Muscle layer of colon (tissue), 2 donors: ENCODE data around the gene COL8A2.
A peak's percentile ranks its signal among the peaks of the same experiment; 100 is the strongest.

Experiments
- H3K27ac ChIP-seq: one replicate; pipeline ENCODE4 v1.7.0; 2013; ENCODE audit warnings: low read depth, mild to moderate bottlenecking, low read length, moderate library complexity
- H3K27me3 ChIP-seq, 2 donors: one replicate each; pipeline ENCODE4 v1.7.0; 2013; ENCODE audit warnings: low read length in 2 of 2, mild to moderate bottlenecking in 2 of 2; ENCODE audit not compliant: insufficient read depth in 2 of 2, control insufficient read depth in 1 of 2
- H3K36me3 ChIP-seq: one replicate; pipeline ENCODE4 v1.7.0; 2013; ENCODE audit warnings: mild to moderate bottlenecking, low read length; ENCODE audit not compliant: insufficient read depth
- H3K4me1 ChIP-seq: one replicate; pipeline ENCODE4 v1.7.0; 2013; ENCODE audit warnings: mild to moderate bottlenecking, low read length; ENCODE audit not compliant: insufficient read depth
- H3K4me3 ChIP-seq, 2 donors: one replicate each; pipeline ENCODE4 v1.7.0; 2013; ENCODE audit warnings: low read length in 2 of 2, low read depth in 1 of 2, mild to moderate bottlenecking in 1 of 2, moderate library complexity in 1 of 2
- H3K9ac ChIP-seq: one replicate; pipeline ENCODE4 v1.7.0; 2013; ENCODE audit warnings: low read length
- H3K9me3 ChIP-seq: one replicate; pipeline ENCODE4 v1.7.0; 2013; ENCODE audit warnings: mild to moderate bottlenecking, low read length
- donor health status: abdominal sarcoma.
- donor health status: Adenocarcinoma of cecum.

COL8A2 gene

DNA sequence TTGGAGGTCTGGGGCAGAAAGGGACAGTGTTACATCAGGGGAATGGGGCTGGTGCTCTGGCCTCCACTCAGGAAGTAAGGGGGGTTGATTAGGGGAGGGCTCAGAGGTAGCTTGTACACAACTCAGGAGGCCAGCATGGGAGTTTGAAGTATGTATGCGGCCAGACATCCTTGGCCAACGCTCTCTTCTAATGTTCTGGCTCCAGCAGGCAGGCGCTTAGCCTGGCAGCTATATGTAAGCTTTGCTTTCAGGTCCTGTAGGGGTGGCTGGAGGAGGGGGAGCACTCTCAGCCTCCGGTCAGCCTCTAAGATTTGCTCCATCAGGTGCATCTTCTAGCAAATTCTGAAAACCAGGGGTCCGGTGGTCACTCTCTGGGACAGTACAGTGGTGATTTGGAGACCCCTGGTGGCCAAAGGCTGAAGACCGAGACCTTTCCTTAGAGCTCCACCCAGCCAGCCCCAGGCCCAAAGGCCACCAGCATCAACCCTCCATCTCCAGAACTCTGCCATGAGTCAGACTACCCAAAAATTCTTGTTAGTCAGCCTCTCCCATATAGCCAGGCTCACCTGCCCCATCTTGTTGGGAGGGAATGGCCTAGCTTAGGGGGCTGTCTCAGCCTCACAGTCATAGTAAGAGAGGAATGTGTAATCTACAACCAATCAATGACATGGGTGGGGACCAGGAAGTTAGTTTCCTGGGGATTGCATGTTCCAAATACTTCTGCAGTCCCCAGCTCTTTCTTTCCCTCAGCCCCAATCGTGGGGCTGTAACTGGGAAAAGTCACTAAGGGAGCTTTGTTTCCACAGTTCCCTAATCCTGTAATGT, 9.7 kb upstream of the COL8A2 start:
- H3K4me3 ChIP-seq: no peak overlapping the region
- H3K9me3 ChIP-seq: no peaks in the 10 kb centered on the region
- no peak overlapping the region for H3K9ac ChIP-seq
- H3K27me3 ChIP-seq: no peaks in the 10 kb centered on the region
- peak overlapping the region; percentile 65 for H3K27ac ChIP-seq
- peaks cover 31% of the 10 kb centered on the region for H3K36me3 ChIP-seq
- H3K4me1 ChIP-seq: peaks cover 43% of the 10 kb centered on the region

DNA sequence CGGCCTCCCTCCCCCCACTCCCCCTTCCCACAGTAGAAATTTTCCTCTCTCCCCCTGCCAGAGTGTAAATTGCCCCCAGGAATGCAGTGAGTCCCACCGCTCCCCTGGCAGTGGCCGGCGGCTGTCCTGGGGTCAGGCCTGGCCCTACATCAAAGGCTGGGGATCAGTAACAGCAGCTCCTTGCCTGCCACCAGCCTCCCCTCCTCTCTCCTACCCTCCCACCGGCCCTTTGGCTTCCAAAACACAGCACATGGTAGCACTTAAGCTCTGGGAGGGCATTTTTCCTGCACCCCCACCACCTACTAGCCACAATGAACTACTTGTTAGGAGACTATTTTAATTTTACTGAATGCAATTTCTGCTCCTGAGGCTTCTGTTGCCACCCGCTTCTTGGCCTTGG, 9.0 kb upstream of the COL8A2 start:
- no peak overlapping the region for H3K4me3 ChIP-seq
- no peaks in the 10 kb centered on the region for H3K9me3 ChIP-seq
- peaks cover 25% of the 10 kb centered on the region for H3K36me3 ChIP-seq
- no peak overlapping the region for H3K9ac ChIP-seq
- no peaks in the 10 kb centered on the region for H3K27me3 ChIP-seq
- H3K27ac ChIP-seq: no peak overlapping the region
- peaks cover 39% of the 10 kb centered on the region for H3K4me1 ChIP-seq

DNA sequence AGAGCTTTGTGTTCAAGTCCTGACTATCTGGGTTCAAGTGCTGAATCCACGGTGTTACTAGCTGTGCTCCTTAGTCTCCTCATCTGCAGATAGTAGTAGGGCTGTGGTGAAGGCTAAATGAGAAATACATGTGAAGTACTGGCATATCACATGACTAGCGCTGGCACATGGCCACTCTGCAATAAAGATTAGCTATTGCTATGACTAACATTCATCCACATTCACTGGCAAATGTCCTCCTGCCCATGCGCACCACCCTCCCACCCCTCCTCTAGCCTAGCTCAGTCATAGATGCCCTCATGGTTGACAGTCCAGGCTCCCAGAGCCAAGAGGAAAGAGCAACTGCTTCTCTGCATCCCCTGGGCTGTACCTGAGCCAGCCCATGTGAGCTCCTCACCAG, 8.5 kb upstream of the COL8A2 start:
- H3K27me3 ChIP-seq: no peaks in the 10 kb centered on the region
- no peaks in the 10 kb centered on the region for H3K9me3 ChIP-seq
- H3K9ac ChIP-seq: no peak overlapping the region
- no peak overlapping the region for H3K27ac ChIP-seq
- peaks cover 39% of the 10 kb centered on the region for H3K4me1 ChIP-seq
- H3K36me3 ChIP-seq: peaks cover 23% of the 10 kb centered on the region
- no peak overlapping the region for H3K4me3 ChIP-seq

DNA sequence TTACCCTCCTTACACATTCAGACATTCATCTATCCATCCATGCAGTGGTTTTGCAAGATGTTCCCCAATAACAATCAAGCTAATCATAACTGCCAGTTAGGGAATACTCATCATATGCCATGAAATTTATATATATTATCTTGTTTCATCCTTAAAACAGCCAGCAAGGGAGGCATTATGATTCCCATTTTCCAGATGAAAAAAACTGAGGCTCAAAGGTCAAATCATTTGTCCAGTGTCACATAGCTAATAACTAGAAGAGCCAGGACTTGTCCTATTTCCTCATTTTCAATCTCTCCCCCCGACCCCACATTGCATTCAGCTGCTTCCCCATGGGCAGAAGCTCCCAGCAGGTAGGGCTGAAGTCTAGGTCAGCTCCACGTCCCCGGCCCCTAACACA, 7.0 kb upstream of the COL8A2 start:
- Histone ChIP-seq H3K9me3 (no peaks in the 10 kb centered on the region), H3K9ac (no peak overlapping the region), H3K4me3 (no peak overlapping the region), H3K27ac (no peak overlapping the region), H3K36me3 (peaks cover 9% of the 10 kb centered on the region), H3K27me3 (no peaks in the 10 kb centered on the region), H3K4me1 (peaks cover 39% of the 10 kb centered on the region)

DNA sequence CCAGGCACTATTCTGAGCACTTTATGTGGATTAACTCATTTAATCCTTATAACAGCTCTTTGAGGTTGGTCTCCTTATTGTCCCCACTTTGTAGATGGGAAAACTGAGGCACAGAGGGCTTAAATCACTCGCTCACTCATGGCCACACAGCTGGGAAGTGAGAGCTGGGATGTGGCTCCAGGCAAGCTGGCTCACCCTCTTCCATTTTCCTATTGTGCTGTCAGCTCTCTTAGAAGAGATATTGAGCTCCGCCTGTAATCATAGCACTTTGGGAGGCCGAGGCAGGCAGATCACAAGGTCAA, 3.8 kb upstream of the COL8A2 start:
- Histone ChIP-seq H3K4me3 (no peak overlapping the region), H3K36me3 (no peaks in the 10 kb centered on the region), H3K4me1 (peaks cover 8% of the 10 kb centered on the region), H3K9ac (no peak overlapping the region), H3K9me3 (no peaks in the 10 kb centered on the region), H3K27ac (no peak overlapping the region), H3K27me3 (no peaks in the 10 kb centered on the region)

DNA sequence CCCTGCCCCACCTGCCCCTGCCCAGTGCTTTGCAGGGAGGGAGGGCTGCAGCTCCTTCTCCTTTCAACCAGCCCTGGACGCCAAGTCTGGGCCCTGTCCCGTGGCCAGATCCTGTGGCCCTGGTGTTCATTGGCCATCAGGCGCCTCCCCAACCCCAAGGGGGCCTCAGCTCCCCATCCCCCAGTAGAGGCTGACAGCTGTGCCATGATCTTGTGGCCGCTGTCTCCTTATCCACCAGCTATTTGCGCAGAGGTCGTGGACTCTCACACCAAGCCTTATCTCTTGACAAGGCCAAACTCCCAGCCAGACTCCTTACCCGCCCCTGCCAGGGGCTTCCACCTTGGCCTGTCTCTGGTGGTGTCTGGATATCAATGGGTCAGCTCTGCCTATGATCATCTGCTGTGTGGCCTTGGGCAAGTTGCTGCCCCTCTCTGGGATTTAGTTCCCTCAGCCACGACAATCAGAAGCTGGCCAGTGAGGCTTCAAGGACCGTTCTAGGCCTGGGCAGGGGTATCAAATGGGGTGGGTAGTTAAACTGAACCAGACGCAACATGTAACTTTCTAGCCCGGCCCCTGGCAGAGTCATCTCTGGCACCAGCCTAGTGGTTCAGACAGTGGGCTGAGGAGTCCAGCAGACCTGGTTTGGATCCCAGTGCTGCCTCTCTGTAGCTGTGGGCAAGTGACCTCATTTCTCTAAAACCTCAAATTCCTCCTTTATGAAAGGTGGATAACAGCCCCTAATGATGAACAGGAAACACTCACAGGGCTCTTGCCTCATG, 3.3 kb upstream of the COL8A2 start:
- H3K27me3 ChIP-seq: no peaks in the 10 kb centered on the region
- H3K4me1 ChIP-seq: peaks cover 3% of the 10 kb centered on the region
- H3K4me3 ChIP-seq: no peak overlapping the region
- H3K27ac ChIP-seq: no peak overlapping the region
- no peak overlapping the region for H3K9ac ChIP-seq
- no peaks in the 10 kb centered on the region for H3K36me3 ChIP-seq
- H3K9me3 ChIP-seq: no peaks in the 10 kb centered on the region

DNA sequence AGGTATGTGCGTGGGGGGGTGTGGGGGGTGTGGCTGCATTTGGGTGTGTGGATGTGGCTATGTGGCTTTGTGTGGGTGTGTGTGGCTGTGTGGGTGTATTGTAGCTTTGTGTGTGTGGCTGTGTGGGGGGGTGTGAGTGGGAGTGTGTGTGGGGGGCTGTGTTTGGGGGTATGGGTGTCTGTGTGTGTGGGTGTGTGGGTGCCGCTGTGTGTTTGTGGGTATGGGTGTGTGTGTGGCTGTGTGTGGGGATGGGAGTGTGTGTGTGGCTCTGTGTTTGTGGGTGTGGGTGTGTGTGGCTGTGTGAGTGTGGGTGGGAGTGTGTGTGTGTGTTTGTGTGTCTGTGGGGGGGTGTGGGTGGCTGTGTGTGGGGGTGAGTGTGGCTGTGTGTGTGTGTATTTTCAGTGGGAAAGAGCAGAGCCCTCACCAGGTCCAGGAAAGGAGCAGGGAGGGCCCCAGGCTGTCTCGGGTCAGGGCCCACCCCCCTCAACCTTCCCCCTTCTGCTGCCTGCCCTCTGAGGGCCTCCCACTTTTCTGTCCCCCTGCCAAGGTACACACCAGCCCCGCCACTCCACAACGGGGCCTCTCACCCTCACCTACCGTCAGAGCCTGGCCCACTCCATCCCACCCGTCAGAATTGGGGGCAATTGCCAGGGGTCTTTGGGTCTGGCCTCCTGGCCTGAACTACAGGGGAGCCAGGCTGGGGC, 1.9 kb upstream of the COL8A2 start:
- Histone ChIP-seq H3K9me3 (no peaks in the 10 kb centered on the region), H3K9ac (no peak overlapping the region), H3K27ac (no peak overlapping the region), H3K4me3 (no peak overlapping the region), H3K36me3 (no peaks in the 10 kb centered on the region), H3K4me1 (no peaks in the 10 kb centered on the region), H3K27me3 (no peaks in the 10 kb centered on the region)

DNA sequence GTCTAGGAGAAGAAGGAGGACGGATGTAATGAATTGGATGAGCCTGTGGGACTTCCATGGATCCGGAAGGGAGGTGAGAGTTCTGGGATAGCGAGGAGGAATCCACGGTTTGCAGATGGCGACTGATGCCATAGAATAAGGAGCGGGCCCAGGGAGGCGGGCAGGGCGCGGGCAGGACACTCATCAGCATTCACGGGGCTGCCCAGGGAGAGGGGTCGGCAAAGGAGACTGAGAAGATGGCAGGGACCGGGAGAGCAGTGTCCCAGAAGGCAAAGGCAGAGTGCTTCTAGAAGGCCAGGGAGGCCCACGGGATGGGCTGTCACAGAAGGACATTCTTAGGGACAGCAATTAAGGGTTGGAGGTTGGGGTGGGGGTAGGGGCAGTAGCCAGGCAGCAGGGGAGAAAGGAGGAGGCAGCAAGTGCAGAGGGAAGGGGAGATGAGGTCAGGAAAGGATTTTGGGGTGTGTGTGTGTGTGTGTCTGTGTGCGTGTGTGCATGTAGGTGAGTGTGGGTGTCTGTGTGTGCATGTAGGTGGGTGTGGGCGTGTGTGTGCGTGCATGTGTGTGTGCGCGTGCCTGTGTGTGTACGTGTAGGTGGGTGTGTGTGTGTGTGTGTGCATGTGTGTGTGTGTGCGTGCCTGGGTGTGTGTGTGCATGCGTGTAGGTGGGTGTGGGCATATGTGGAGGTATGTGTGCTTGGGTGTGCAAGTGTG, 1.1 kb upstream of the COL8A2 start:
- H3K4me1 ChIP-seq: no peaks in the 10 kb centered on the region
- H3K36me3 ChIP-seq: no peaks in the 10 kb centered on the region
- H3K27ac ChIP-seq: no peak overlapping the region
- no peaks in the 10 kb centered on the region for H3K27me3 ChIP-seq
- H3K9me3 ChIP-seq: no peaks in the 10 kb centered on the region
- no peak overlapping the region for H3K4me3 ChIP-seq
- no peak overlapping the region for H3K9ac ChIP-seq

DNA sequence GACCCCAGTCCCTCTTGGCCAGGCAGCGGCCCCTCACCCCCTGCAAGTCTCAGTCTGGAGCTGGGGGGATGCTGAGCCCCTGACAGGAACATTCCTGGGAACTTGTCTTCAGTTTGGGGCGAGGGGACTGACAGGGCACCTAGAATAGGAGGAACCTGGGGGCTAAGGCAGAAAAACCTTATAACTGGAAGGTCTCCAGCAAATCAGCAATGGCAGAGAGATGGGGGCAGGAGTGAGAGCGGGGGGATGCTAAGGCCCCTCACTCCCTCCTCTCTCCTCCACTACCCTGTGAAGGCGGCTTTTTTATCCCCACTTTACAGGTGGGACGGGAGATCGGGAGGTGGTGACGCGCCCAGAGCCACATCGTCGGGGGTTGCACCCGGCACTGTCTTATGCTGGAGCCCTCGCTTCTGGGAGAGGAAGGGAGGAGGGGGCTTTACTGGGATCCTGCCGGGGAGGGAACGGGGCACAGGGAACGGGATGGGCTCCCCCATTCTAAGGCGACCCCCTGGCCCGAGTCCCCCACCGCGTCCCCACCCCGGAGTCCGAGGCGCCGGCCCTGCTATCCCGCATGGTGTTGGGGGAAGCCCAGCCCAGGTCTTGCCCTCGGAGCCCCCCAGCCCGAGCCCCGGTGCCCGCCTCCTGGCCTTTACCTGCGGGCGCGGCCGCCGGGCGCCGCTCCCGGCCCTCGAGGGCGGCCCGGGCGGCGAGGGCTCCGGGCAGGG, 456 bp downstream of the COL8A2 start:
- H3K4me1 ChIP-seq: no peaks in the 10 kb centered on the region
- no peaks in the 10 kb centered on the region for H3K36me3 ChIP-seq
- H3K27me3 ChIP-seq: no peaks in the 10 kb centered on the region
- H3K27ac ChIP-seq: no peak overlapping the region
- no peak overlapping the region for H3K9ac ChIP-seq
- H3K9me3 ChIP-seq: no peaks in the 10 kb centered on the region
- no peak overlapping the region for H3K4me3 ChIP-seq

DNA sequence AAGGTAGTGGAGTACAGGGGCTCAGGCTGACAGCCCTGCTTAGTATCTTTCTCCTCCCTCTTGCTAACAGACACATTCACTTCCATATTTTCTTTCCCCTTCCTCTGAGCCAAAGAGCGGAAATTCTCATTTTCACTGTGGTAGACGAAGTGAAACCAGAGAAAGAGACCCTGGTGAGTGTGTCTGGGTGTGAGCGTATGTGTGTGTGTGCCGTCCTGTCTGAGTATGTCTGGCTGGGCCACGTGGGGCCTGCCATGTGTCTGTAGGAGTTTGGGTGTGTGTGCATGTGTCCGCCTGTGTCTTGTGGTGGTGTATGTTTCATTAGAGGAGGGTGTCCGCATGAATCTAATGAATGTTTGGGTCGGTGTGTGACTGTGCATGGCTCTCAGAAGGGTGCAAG, 1.7 kb downstream of the COL8A2 start:
- H3K9me3 ChIP-seq: no peaks in the 10 kb centered on the region
- no peak overlapping the region for H3K9ac ChIP-seq
- H3K27me3 ChIP-seq: no peaks in the 10 kb centered on the region
- H3K36me3 ChIP-seq: no peaks in the 10 kb centered on the region
- no peak overlapping the region for H3K4me3 ChIP-seq
- H3K4me1 ChIP-seq: no peaks in the 10 kb centered on the region
- no peak overlapping the region for H3K27ac ChIP-seq
